ENCODE results near the gene DENND1B. TPM values are rescaled to one million over a fixed set of nuclear protein-coding genes. Genes with fewer than 3 reads are reported as not detected.
A peak's percentile ranks its signal among the peaks of the same experiment; 100 is the strongest.

DENND1B gene
- total RNA-seq, 2 experiments from 2014 or later = 10.8 to 12.7 TPM

GRCh38 chr1:197664391-197664790 lies 110.9 kb downstream of the DENND1B start:
- Mint-ChIP-seq H3K4me3 (no peak overlapping the region), H3K36me3 (ENCODE audit: low read depth) (no peaks in the 10 kb centered on the region), H3K9me3 (no peaks in the 10 kb centered on the region), H3K27ac (no peak overlapping the region), H3K4me1 (ENCODE audit: low read depth) (peaks cover 12% of the 10 kb centered on the region), H3K27me3 (no peaks in the 10 kb centered on the region)
- ATAC-seq (no peak), DNase-seq (no peak)
- intact Hi-C loops (cut with micrococcal nuclease) = no loop called here
- POLR2A ChIA-PET = no interaction called here
- no peak for TF ChIP-seq CTCF (IDR thresholded peaks at IDR 0.05)
- CTCF ChIA-PET = no interaction called here

GRCh38 chr1:197663162-197663953 lies 111.9 kb downstream of the DENND1B start:
- H3K27me3 Mint-ChIP-seq = no peaks in the 10 kb centered on the region

GRCh38 chr1:197660389-197660788 lies 114.9 kb downstream of the DENND1B start:
- ATAC-seq (no peak), DNase-seq (no peak)
- H3K36me3 Mint-ChIP-seq (ENCODE audit: low read depth) = peaks cover 10% of the 10 kb centered on the region
- H3K9me3 Mint-ChIP-seq = no peaks in the 10 kb centered on the region
- POLR2A ChIA-PET = no interaction called here
- H3K4me3 Mint-ChIP-seq = no peak overlapping the region
- intact Hi-C loops (cut with micrococcal nuclease) = no loop called here
- peaks cover 17% of the 10 kb centered on the region for H3K4me1 Mint-ChIP-seq (ENCODE audit: low read depth)
- no peak for TF ChIP-seq CTCF (IDR thresholded peaks at IDR 0.05)
- H3K27ac Mint-ChIP-seq = no peak overlapping the region
- no peaks in the 10 kb centered on the region for H3K27me3 Mint-ChIP-seq
- CTCF ChIA-PET = no interaction called here

More at GRCh38 chr1:197663162-197663953, 111.9 kb downstream of the DENND1B start:
- H3K9me3 Mint-ChIP-seq = no peaks in the 10 kb centered on the region
- no peak for ATAC-seq
- no peak overlapping the region for H3K4me3 Mint-ChIP-seq
- POLR2A ChIA-PET = no interaction called here
- peaks cover 15% of the 10 kb centered on the region for H3K4me1 Mint-ChIP-seq (ENCODE audit: low read depth)
- H3K27ac Mint-ChIP-seq = no peak overlapping the region
- TF ChIP-seq CTCF (IDR thresholded peaks at IDR 0.05) = no peak
- intact Hi-C loops (cut with micrococcal nuclease) = no loop called here
- no peaks in the 10 kb centered on the region for H3K36me3 Mint-ChIP-seq (ENCODE audit: low read depth)
- DNase-seq = no peak
- CTCF ChIA-PET = no interaction called here

GRCh38 chr1:197659171-197659570 lies 116.1 kb downstream of the DENND1B start:
- intact Hi-C loops (cut with micrococcal nuclease) = no loop called here
- Mint-ChIP-seq H3K36me3 (ENCODE audit: low read depth) (peaks cover 10% of the 10 kb centered on the region), H3K27ac (no peak overlapping the region), H3K4me1 (ENCODE audit: low read depth) (peaks cover 12% of the 10 kb centered on the region), H3K27me3 (no peaks in the 10 kb centered on the region), H3K9me3 (no peaks in the 10 kb centered on the region), H3K4me3 (no peak overlapping the region)
- ATAC-seq (no peak), DNase-seq (no peak)
- ChIA-PET POLR2A (no interaction called here), CTCF (no interaction called here)
- TF ChIP-seq CTCF (IDR thresholded peaks at IDR 0.05) = no peak

GRCh38 chr1:197649188-197649587 lies 126.1 kb downstream of the DENND1B start:
- Mint-ChIP-seq H3K9me3 (no peaks in the 10 kb centered on the region), H3K36me3 (ENCODE audit: low read depth) (peaks cover 15% of the 10 kb centered on the region), H3K27ac (peak overlapping the region; percentile 0), H3K4me3 (no peak overlapping the region), H3K27me3 (no peaks in the 10 kb centered on the region), H3K4me1 (ENCODE audit: low read depth) (peaks cover 11% of the 10 kb centered on the region)
- DNase-seq = no peak
- ChIA-PET CTCF (interaction anchor here (1.8 kb wide), 1 partner anchor 220 kb away, joined by 6 read pairs; no protein-coding TSS in a partner anchor), POLR2A (no interaction called here)
- intact Hi-C loops (cut with micrococcal nuclease) = no loop called here
- no peak for TF ChIP-seq CTCF (IDR thresholded peaks at IDR 0.05)
- ATAC-seq = peak; percentile 58
